ENCODE measurements around the gene RACGAP1.

The RACGAP1 gene, protein sequence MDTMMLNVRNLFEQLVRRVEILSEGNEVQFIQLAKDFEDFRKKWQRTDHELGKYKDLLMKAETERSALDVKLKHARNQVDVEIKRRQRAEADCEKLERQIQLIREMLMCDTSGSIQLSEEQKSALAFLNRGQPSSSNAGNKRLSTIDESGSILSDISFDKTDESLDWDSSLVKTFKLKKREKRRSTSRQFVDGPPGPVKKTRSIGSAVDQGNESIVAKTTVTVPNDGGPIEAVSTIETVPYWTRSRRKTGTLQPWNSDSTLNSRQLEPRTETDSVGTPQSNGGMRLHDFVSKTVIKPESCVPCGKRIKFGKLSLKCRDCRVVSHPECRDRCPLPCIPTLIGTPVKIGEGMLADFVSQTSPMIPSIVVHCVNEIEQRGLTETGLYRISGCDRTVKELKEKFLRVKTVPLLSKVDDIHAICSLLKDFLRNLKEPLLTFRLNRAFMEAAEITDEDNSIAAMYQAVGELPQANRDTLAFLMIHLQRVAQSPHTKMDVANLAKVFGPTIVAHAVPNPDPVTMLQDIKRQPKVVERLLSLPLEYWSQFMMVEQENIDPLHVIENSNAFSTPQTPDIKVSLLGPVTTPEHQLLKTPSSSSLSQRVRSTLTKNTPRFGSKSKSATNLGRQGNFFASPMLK

DNA sequence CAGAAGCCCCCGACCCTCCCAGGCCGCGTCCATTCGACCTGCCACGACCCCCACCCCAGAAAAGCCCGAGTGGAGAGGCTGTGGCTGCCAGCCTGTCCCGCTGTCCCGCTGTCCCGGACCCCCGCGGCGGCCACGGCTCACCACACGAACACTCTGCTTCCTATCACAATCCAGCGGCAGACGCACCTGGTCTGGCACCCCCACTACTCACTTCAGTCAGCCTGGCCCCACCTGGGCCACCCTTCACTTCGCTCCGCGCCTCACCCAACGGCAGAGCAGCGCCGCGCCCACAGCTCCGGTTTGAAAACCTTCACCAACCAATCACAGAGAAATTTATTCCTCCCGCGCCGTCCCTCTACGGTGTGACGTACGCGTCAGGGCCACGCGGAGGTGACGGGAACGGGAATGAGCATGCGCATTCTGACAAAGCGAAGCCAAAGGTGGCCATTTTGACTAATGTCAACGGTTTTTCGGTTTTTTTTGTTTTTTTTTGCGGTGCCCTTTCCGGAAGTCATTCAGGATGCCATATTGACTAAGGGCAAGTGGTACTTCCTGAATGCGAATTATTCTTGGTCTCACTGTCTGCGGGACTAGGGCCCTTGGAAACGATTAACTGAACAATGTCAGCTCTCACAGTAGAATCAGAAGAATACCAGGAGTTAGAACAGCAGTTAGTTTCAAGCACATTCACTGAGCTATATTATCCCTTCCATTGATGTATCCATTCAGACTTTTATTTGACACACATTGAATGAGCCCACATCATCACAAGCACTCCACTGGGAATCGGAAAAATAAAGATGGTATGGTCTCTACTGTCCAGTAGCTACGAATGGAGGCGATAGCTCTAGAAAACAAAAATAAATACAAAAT, at the start of gene RACGAP1:
RACGAP1 (minus strand) TSS at position 308 of the 873 bp plus-strand sequence. CDS start 8,779 bp downstream, outside the sequence.
- peak; percentile 99 for DNase-seq

DNA sequence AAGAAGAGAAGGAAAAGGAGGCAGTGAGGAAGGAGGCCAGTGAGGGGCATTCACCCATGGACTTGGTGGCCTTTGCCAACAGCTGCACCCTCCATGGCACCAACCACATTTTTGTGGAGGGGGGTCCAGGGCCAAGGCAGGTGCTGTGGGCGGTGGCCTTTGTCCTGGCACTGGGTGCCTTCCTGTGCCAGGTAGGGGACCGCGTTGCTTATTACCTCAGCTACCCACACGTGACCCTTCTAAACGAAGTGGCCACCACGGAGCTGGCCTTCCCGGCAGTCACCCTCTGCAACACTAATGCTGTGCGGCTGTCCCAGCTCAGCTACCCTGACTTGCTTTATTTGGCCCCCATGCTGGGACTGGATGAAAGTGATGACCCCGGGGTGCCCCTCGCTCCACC, 48.4 kb upstream of the RACGAP1 start:
- no peak for DNase-seq

DNA sequence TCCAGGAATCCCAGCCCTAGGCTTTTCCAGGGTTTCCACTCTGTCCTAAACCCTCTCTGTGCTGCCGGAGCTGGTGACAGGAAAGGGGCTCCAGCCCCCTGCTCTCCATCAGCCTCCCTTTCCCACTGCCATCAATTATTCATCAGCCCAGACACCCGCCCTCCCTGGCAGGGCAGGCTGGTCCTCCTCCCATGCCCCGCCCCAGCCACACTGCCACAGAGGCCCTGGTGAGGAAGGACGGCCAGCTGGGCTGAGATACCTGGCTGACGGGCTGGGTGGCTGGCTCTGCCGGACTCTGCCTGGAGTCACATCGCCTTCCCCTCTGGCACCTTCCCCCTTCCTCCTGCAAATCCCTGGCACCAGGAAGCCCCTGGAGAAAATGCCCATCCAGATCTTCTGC, 47.9 kb upstream of the RACGAP1 start:
- DNase-seq, result no peak

DNA sequence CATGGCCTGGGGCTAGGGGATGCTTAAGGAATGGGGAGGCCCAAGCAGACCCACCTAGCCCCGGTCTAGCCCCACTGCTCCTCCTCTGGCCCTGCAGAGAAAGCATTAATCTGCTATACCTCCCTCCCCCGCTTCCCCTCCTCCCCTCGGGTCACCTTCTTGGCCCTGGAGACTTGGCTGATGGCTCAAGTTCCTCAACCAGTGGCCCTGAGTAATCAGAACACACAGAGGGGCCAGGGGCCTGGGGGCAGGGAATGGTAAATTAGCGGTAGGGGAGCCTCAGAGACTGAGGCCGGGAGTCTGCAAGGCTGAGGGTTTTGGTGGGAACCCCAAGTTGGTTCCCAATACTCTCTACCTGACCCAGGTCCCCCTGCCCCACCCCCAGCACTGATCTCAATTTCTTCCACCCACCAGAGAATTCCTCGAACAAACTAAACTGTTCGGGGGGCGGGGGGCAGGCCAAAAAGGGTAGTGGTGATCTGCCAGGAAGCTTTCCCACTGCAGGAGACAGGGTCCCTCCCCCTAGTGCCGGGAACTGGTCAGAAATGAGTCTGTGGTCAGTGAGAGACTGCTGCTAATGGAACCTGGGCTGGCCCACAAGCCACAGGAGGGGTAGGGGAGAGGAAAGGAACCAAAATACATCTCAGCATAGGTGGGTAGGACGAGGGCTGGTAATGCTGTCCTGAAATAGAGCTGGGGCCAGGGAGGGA, 47.1 kb upstream of the RACGAP1 start:
- DNase-seq, result no peak

DNA sequence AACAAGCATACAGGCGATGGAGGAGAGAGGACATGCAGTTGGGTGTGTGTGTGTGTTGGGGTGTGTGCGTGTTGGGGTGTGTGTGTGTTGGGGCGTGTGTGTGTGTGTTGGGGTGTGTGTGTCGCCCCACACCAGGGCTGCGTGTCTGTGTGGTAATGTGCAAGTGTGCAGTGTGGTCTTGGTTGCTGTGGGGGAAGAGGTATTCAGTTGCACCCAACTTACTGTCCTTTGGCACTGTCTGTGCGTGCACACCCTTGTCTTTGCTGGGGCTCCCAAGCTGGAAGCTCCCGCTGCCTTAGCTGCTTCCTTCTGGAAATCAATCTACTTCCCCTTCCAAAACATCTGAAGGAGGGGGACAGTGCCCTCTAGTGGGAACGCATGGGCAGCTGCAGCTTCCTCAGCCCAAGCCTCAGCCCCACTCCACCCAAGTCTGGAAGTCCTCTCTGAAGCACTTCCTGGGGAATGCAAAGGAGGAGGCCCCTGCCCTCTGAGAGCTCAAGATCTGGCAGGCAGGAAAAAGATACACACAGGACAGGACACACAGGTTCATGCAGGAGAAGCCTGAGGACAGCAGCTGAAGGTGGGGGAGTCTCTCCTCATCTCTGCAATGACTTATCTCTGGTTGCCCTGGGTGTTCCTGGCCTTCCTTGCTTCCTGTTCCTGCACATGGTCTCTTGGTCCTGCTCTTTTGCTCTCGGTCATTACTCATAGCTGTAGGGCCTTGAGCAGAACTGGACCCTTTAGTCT, 45.2 kb upstream of the RACGAP1 start:
- peak; percentile 56 to 65 for DNase-seq

DNA sequence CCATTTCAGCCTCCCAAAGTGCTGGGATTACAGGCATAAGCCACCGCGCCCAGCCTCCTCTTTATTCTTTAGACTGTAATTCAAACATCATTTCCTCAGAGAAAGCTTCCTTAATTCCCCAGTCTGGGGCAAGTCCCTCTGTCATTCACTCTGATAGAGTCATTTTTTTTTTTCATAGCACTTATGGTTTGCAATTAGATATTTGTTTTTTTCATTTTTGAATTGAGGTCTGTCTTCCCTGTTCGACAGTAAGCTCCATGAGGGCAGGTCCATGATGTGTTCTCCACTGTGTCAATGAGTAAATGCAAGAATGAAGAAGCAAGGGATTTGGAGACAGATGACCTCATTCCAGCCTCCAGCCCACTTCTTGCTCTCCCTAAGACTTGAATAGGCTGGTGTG, 44.2 kb upstream of the RACGAP1 start:
- DNase-seq, result no peak

DNA sequence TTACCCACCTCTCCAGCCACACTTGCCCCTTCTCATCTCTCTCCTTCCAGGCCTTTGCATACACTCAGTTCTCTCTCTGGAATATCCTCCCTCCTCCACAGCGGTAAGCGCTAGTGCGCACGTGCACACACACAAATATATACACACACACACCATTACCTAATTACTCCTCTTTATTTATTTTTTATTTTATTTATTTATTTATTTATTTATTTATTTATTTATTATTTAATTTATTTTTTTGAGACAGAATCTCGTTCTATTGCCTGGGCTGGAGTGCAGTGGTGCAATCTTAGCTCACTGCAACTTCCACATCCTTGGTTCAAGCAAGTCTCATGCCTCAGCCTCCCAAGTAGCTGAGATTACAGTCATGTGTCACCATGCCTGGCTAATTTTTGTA, 43.8 kb upstream of the RACGAP1 start:
- DNase-seq, result no peak

DNA sequence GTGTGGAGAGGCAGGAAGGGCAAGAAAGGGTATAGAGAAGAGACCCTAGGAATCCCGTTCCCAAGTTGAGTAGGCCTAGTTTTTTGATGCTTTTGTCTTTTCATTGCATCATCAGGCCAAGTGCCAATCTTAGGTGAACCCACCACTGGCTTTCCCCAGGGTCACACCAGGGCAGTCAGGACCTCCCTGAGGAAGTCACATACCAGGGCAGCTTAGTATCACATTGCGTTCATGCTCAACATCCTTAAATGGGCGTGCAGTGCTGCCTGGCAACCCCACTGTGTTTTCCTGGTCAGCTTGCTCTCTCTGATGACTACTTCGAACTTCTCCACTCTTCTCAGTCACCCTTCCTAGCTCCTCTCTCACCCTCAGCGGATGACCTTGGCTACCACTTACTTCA, 41.1 kb upstream of the RACGAP1 start:
- no peak for DNase-seq

DNA sequence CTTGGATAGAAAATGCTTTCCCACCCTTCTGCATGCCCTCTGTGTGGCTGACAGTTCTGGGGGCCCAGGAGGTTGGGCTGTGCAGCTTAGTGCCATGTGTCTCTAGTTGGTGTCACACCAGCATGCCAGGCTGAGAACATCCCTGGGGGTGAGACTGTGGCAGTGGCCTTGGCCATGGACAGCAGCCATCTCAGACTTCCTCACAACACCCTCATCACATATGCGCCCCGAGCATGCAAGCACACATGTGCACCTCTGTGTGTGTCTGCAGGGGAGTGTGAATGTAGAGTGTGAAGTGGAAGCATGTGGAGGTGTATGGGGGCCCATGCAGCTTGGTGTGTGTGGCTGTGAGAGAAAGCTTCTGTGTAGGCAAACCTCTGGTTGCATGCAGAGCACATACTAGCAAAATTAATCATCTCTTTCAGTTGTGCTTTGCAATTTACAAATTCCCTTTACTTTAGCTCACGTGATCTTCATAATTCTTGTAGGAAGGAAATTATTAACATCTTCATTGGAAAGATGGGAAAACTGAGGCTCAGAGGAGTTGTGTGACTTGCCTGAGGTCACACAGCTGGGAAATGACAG, 40.5 kb upstream of the RACGAP1 start:
- DNase-seq, result no peak

DNA sequence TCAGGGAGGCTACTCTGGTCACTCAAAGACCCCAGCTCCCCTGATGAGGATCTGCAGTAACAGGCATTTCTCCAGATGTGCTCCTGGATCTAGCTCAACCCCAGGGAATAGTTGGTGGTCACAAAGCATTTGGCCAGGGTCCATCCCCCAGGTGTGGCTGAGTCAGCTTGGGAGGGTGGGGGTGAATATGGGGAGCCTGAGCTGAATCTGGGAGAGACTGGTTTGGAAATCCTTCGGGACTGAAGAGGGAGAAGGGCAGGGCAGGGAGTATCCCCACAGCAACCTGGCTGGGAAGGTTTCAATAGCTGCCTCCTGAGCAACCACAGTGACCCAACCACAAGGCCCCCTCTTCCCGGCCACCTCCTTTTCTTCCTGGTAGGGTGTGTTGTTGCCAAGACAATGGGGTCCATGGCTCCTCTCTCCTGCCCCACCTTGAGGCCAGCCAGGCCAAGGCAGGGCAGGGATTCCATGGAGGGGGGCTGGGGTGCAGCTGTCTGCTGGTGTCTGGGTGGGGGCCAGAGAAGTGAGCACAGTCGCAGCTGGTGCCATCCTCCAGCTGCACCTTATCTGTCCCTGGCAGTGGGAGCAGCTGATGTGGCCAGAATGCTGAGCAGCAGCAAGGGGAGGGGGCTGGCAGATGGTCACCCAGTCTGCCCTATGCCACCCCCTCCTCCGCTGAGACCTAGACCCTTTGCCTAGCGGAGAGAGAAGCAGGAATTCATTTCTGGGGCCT, 37.6 kb upstream of the RACGAP1 start:
- DNase-seq, result no peak

DNA sequence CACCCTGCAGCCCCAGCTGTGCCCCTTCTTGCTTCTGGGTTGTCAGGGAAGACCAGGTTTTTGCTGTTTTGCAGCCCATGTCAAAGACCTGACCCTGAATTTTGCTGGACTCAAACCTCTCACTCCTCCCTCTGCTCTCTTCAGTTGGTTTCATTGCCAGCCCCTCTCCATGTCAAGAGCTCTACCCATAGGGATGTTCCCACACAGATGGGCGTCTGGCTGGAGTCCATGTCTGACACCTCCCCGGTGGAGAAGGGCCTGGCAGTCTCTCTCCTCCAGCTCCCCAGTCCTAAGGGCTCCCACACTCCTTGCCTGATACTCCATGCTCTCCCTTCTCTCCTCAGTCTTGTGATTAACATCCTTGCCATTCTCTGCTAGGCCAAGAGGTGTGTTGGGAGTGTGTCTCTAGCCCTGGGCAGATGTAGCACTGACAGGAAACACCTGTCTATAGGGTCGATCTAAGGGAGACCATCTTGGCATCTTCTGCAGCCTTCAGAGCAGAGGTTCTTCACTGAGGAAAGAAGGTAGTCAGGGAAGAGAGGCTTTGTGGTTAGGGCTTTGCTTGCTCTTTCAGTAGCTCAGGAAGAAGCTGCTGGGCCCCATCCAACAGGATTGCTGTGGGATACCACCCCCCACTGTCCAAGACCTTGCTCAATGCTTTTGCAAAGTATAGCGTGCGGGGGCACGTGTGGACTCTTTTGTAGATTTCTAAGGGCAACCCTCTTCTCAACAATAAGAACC, 36.8 kb upstream of the RACGAP1 start:
- DNase-seq, result no peak

DNA sequence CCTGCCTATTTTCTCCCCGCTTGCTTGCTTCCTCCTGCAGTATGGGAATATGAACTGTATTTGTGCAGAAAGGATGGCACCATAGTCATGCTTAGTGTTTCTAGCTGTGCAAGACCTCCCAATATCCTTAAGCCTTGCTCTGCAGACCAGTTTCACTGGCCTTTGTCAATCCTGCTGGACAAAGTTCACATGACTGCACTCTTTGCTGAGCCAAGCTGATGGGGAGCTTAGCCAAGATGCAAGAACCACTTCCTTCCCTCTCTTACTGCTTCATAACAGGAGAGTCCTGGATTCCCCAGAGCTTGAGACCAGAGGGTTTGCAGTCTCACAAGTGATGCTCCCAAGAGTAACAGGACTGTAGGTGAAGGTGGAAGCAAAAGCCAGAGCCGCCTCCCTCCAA, 35.9 kb upstream of the RACGAP1 start:
- no peak for DNase-seq

DNA sequence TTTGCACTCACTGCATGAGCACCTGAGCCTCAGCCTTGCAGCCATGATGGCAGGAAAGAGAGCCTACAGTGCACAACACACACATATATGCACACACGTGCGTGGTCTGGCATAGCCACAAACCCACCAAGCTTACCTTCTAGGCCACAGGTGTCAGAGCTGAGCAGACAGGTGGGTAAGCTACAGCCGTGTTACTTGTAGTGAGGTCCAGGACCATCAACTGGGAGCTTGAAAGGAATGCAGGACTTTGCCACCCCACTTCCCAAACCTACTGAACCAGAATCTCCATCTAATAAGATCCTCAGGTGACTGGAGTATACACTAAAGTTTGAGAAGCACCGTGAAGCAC, 34.8 kb upstream of the RACGAP1 start:
- DNase-seq, result no peak

DNA sequence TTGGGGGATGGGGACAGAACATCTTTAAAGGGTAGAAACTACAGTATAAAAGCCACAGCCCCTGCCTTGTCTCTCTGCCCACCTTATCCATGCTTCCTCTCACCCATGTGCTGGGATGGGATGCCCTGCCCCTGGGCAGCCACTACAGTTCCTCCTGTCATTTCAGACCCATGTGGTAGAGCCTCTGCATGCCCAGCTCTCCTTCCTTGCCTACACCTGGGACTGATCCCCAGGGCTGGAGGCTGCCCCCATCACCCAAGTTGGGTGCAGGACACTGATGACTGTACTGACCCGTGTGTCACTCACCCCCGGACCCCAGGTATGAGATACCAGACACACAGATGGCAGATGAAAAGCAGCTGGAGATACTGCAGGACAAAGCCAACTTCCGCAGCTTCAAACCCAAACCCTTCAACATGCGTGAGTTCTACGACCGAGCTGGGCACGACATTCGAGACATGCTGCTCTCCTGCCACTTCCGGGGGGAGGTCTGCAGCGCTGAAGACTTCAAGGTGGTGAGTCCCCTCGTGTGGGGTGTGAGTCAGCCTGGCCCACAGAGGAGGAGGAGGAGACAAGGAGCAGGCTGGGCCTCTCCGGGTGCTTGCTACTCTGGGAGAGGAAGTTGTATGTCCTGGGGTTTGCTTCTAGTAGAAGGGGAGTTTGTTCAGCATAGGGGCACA, 34.3 kb upstream of the RACGAP1 start:
- no peak for DNase-seq

DNA sequence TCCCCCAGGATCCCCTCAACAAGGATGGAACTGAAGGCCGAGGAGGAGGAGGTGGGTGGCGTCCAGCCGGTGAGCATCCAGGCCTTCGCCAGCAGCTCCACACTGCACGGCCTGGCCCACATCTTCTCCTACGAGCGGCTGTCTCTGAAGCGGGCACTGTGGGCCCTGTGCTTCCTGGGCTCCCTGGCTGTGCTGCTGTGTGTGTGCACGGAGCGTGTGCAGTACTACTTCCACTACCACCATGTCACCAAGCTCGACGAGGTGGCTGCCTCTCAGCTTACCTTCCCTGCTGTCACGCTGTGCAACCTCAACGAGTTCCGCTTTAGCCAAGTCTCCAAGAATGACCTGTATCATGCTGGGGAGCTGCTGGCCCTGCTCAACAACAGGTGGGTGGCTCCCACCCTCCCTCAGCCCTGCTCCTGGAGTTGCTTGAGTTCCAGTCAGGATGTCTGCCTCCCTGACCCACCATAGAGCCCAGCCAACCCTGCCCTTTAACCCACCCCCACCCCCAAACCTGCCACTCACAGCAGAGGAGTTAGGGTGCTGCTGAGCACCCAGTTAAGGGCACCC, 33.5 kb upstream of the RACGAP1 start:
- DNase-seq, result no peak

DNA sequence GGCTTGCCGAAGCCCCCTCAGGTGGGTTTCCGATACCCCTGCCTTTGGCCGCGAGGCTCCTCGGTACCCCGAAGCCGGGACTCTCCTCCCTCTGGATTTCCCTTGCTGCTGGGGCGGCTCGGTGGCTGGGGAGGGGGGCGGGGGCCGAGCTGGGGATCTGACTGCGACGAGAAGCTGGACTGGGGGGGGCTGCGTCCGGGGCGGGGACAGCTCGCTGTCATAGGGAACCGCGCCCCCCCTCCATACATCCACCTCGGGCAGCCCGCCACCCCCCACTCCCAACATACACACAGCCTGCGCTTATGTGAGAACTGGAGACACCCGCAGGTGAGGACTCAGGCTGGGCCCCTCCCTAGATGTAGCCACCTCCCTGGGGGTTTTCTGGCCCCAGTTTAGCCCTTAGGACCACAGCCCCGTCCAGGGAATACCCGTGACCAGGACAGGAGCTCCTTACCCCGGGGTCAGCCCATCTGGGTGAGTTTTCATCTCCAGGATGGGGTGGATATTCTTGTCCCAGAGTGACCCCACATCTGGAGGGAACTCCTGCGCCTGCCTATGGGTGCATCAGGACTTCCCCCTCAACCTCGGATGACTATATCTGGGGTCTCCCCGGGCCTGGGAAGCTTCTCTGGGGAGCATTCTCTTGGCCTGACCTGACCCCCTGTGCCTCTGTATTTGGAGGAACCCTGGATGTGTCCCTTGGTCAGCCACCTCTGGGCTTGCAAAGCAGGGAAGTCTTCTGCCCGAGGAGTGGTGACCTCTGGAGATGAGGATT, 32.8 kb upstream of the RACGAP1 start:
- DNase-seq, result no peak

DNA sequence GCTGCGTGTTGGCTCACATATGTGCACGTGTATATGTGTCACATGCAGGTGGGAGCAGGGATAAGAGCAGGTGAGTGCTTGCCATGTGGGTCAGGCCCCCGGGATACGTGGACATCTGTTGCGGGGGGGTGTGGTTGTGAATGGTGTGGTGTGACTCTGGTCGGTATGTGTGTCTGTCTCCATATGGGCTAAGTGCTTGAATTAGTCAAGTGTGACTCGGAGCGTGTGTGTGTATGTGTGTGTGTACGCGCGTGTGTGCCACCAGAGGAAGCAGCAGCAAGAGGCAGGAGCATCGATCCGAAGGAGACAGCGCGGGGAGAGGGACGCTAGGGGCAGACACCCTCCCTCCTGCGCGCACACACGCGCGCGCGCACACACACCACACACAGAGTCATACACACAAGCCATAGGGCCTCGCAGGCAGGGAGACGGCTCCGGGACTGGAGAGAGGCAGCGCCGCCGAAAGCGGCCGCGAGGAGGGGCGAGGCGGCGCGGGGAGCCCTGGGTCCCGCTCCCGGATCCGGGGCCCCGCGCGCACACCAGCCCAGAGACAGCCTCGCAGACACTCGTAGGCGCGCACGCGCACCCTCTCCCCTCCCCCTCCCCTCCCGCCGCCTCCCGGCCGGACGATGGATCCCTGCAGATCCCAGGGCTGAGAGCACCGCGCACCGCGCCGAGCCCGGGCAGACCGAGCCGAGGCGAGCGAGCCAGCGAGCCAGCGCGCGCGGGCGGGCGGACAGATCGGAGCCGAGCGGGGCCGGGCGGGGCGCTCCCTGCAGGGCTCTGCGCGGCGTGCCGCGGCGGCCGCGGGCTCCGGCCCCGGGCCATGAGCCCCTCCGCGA, 31.9 kb upstream of the RACGAP1 start, which contains the start of gene ASIC1:
ASIC1 (plus strand) TSS at position 597 of the 842 bp plus-strand sequence. CDS start 1,171 bp downstream, outside the sequence.
- DNase-seq, result peak; percentile 62 to 69

DNA sequence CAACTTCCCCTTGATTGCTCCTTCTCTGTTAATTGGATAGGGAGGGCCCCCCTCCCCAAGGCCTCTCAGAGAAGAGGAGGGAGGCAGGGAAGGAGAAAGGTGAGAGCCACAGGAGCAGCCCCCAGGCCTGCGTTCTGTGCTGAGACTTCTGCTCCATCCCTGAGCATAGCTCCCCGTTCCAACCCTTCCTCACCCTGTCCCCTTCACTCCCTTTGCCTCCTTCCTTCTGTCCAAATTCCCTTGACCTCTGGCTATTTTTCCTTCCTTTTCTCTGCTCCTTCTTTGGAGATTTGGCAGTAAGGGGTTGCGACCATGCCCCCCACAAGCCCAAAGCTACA, 31.3 kb upstream of the RACGAP1 start:
- DNase-seq, result no peak

Data from NCI-H2081 (cell line).